ENCODE data around the gene DAP.

DAP gene

DNA sequence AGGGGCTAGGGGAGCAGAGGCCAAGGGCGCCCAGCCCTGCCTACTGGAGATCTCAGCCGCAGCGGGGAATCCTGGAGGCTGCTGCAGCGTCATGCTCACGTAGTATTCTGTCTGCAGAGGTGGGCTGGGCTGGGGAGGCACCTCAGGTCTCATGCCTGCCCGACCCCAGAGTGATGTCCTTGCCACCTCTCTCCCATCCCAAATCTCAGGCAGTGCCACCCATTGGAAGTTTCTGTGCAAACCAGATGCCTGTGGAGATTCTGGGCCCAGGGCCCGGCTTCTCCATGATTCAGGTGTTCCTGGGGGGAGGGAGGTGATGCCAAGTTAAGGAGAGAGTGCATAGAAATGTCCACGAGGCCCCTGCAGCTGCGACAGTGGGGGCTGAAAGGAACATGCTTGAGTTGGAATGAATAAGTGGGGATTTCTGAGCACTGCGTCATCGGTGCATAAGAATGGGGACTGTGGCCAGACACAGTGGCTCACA, 125.1 kb downstream of the DAP start:
- H3K4me3 ChIP-seq (ENCODE audit: control insufficient read depth, low read depth, low read length), result no peak overlapping the region
- DNase-seq (ENCODE audit: low read depth), result no peak
- TF ChIP-seq, protein P1, sequence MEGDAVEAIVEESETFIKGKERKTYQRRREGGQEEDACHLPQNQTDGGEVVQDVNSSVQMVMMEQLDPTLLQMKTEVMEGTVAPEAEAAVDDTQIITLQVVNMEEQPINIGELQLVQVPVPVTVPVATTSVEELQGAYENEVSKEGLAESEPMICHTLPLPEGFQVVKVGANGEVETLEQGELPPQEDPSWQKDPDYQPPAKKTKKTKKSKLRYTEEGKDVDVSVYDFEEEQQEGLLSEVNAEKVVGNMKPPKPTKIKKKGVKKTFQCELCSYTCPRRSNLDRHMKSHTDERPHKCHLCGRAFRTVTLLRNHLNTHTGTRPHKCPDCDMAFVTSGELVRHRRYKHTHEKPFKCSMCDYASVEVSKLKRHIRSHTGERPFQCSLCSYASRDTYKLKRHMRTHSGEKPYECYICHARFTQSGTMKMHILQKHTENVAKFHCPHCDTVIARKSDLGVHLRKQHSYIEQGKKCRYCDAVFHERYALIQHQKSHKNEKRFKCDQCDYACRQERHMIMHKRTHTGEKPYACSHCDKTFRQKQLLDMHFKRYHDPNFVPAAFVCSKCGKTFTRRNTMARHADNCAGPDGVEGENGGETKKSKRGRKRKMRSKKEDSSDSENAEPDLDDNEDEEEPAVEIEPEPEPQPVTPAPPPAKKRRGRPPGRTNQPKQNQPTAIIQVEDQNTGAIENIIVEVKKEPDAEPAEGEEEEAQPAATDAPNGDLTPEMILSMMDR (IDR thresholded peaks at IDR 0.05; ENCODE audit: control insufficient read depth, insufficient read depth, low read depth, low read length, missing control alignments), result no peak

DNA sequence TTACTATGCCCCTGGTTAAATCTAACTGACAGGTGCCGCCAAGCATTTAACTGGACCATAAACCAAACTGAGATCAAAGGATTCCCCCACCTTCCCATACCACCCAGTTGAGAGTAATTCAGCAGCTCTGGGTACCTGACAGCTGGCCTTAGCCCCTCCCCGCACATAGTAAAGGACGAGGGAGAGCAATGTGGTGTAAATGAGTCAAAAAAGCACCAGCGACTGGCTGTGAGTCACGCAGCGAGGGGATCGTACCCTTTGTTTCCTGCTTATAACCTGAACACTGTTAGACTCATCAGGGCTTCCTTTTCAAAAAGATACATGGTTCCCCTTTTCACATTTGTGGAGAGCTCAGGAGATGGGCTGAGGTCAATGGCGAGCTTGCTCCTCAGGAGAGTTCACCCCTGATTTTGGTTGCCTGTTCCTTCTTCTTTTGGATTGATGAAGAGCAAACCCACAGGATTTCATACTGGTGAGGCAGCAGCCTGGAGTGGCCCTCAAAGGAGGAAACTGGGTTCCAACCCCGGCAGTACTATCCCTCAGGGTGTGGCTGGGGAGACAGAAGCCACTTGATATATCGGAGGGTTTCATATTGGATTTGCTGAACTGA, 125.7 kb downstream of the DAP start:
- H3K4me3 ChIP-seq (ENCODE audit: control insufficient read depth, low read depth, low read length), result no peak overlapping the region
- TF ChIP-seq, protein P1 (IDR thresholded peaks at IDR 0.05; ENCODE audit: control insufficient read depth, insufficient read depth, low read depth, low read length, missing control alignments), result no peak
- no peak for DNase-seq (ENCODE audit: low read depth)

DNA sequence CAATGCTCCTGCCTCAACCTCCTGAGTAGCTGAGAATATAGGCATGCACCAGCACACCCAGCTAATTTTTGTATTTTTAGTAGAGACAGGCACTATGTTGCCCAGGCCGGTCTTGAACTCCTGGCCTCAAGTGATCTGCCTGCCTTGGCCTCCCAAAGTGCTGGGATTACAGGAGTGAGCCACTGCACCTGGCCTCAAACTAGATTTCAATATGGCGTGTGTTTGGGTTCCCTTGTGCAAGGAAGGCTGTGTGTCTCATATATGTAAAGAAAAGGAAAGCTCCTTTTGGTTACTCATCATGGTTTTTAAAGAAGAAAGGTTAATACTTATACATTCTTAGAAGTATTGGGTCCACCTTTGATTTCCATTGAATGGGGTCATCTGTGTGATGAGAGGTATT, 126.5 kb downstream of the DAP start:
- H3K4me3 ChIP-seq (ENCODE audit: control insufficient read depth, low read depth, low read length), result no peak overlapping the region
- DNase-seq (ENCODE audit: low read depth), result no peak
- TF ChIP-seq, protein P1 (IDR thresholded peaks at IDR 0.05; ENCODE audit: control insufficient read depth, insufficient read depth, low read depth, low read length, missing control alignments), result no peak

DNA sequence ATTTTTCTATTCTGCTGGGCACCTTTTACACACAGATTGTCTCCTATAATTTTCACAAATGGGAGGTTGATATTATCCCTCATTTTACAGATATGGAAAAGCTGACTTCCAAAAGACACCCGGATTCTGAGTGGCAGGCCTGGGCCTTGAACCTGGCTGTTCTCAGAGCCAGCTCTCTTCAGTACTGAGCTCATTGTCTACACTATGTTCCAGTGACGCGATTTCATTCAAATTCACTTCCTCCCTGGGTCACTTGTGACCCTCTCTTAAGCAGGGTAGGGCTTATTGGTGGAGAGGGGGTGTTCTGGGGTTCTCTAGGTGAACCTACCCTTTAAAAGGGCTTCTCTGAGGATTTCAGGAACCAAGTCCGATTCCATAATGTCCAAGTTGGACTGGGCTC, 127.0 kb downstream of the DAP start:
- TF ChIP-seq, protein P1 (IDR thresholded peaks at IDR 0.05; ENCODE audit: control insufficient read depth, insufficient read depth, low read depth, low read length, missing control alignments), result no peak
- no peak for DNase-seq (ENCODE audit: low read depth)
- H3K4me3 ChIP-seq (ENCODE audit: control insufficient read depth, low read depth, low read length), result no peak overlapping the region

DNA sequence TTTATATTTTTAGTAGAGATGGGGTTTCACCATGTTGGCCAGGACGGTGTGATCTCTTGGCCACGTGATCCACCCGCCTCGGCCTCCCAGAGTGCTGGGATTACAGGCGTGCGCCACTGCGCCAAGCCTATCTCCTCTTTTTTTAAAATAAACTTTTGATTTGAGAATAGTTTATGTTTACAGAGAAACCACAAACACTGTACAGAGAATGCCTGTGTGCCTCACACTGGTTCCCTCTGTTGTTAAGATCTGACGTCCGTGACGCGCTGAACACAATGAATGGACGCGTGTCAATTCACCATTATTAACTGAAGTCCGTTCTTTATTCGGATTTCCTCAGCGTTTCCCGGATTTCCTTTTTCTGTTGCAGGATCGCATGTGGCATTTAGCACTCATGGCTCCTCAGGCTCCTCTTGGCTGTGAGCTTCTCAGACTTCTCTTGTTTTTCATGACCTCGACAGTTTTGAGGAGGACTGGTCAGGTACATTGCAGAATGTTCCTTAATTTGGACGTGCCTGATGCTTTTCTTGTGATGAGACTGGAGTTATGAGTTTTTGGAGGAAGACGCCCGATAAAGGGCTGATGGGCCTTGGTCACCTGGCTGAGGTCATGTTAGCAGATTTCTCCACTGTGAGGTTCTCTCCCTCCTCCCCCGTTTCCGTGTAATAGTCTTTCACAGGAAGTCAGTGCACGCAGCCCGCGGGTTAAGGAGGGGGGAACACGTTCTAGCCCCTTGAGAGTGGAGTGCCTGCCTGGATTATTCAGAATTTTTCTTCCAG, 127.6 kb downstream of the DAP start:
- DNase-seq (ENCODE audit: low read depth), result no peak
- TF ChIP-seq, protein P1 (IDR thresholded peaks at IDR 0.05; ENCODE audit: control insufficient read depth, insufficient read depth, low read depth, low read length, missing control alignments), result no peak
- H3K4me3 ChIP-seq (ENCODE audit: control insufficient read depth, low read depth, low read length), result no peak overlapping the region

DNA sequence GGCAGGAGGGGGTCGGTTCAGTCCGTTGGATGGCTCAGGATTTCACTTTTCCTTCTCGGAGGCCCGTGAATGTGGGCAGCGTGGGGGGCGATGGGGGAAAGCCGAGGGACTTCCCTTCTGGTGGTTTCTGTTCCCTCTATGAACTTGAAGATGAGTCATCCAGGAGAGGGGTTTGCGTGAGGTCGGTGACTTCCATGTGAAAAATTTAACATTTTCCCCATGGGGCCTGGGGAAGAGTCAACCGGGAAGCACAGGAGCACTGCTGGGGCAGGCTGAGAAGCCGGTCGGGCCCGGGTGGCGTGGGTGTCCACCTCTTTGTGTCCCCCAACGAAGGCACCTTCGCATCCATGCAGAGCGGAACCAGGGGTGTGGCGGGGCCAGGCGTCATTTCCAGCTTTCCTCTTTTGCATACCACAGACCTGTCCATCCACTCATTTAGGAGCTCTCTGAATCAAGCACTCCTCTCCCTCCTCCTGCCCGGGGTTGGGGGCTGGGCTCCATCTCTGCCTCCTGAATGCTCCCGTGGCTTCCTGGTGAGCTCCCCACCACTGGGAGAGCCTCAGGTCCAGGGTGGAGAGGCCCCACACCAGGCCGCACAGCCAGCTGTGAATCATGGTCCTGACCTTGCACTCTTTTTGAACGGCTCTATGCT, 128.8 kb downstream of the DAP start:
- TF ChIP-seq, protein P1 (IDR thresholded peaks at IDR 0.05; ENCODE audit: control insufficient read depth, insufficient read depth, low read depth, low read length, missing control alignments), result no peak
- no peak for DNase-seq (ENCODE audit: low read depth)
- H3K4me3 ChIP-seq (ENCODE audit: control insufficient read depth, low read depth, low read length), result no peak overlapping the region

Data from AG09309 (cell line).